ENCODE data around the gene SMIM5.

- TF ChIP-seq ZNF133 (CRISPR knock-in tag; IDR thresholded peaks at IDR 0.05) (no peak), TEAD1 (CRISPR knock-in tag; IDR thresholded peaks at IDR 0.05) (no peak)
These were observed 28.3 kb downstream of the SMIM5 start for GRCh38 chr17:75661531-75661930.
